HG02938 (cell line): ENCODE results near the gene SYNRG.

Experiments
- ATAC-seq: cut with Tn5 transposase; IDR thresholded peaks from one replicate; pipeline ENCODE4 v1.9.1; 2021; ENCODE audit warnings: mild to moderate bottlenecking, moderate library complexity; ENCODE audit not compliant: unreplicated experiment

Gene SYNRG

DNA sequence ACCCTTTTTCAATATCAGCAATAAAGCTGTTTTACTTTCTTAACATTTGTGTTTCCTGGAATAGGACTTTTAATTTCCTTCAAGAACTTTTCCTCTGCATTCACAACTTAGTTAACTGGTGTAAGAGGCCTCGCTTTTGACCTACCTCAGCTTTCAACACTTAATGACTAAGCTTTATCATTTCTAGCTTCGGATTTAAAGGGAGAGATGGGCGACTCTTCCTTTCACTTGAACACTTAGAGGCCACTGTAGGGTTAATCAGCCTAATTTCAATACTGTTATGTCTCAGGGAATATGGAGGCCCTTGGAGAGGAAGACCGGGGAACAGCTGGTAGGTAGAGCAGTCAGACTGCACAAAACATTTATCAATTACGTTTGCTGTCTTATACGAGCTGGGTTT is 4.7 kb downstream of the SYNRG start:
- no peak for ATAC-seq

DNA sequence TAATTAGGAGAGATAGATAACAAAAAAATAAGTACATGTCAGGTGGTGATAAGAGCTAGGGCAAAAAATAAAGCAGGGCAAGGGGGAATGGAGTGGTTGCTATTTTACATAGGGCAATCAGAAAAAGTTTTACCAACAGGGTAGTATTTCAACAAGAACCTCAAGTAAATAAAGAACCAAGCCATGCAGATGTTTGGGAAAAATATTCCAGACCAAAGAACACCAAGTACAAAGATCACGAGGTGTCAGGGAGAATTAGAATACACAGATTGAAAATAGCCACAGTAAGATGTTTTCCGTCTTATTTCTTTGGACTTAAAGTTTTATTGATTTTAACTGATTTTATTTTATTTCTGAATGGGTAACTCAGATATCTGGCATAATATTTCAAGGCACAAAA is 11.1 kb downstream of the SYNRG start:
- no peak for ATAC-seq

DNA sequence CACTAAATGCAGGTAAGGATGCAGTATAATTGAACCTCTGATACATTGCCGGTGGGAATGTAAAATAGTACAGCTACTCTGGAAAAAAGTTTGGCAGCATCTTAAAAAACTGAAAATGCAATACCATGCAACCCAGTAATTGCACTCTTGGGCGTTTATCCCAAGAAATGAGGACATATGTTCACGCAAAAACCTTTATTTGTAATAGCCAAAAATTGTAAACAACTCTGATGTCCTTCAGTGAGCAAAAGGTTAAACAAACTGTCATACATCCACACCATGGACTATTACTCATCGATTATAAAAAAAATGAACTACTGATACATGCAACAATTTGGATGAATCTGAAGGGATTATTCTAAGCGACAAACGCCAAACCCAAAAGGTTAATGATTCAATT is 16.9 kb downstream of the SYNRG start:
- ATAC-seq: no peak

DNA sequence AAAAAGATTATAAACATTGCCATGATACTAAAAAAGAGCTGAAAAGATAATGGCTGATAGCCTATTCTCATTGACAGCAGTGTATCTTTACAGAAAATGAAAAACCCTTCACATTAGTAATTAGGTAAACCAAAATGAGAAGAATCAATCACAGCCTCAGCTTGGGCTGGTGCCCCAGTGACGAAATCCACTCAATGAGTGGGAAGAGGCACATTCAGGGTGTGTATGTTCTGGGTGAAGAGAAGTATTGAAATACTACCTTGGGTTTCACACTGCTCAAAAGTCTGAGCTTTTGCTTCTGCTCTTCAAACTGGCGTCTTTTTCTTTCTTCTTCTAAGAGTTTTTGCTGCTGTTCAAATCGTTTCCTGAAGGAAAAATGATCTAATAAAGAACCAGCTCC is 24.2 kb downstream of the SYNRG start:
- no peak for ATAC-seq

DNA sequence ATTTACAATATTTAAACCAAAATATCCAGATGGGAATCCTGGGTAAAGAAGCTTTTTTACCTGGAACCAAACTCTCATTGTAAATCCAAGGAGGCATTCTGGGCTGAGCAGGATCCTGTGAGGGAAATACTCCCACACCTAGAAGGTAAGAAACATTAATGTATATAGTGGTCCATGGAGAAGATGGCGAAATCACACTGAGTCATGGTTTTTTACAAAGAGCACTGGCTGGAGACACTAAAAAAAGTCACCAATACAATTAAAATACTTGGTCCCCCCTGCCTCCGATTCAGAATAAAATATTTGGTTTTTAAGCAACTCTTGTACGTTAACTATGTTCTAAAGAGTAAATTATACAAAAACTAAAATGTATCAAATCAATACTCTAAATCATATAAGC is 32.9 kb downstream of the SYNRG start:
- no peak for ATAC-seq

DNA sequence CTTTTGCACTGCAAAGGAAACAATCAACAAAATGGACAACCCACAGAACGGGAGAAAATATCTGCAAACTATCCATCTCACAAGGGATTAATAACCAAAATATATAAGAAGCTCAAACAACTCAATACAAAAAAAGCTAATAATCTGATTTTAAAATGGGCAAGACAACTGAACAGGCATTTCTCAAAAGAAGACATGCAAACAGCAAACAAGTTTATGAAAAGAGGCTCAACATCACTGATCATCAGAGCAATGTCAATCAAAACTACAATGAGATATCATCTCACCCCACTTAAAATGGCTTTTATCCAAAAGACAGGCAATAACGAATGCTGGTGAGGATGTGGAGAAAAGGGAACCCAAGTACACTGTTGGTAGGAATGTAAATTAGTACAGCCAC is 34.8 kb downstream of the SYNRG start:
- ATAC-seq: no peak

DNA sequence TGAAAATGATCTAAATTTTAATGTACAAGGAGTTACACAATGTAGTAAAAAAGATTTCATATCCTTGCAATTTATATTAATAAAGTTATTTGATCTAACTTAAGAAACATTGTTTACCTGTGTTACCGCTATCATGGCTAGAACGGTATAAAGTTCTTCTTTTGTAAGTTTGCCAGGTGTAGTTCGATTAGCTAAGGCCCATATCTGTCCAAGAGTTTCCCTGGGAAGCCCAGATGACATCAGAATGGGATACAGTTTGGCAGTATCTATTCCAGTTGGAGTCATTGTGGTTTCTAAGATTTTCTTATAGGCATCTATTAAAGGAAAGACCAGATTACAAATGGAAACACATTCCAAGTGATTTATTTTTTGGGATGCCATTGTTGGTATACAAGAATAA is 37.5 kb downstream of the SYNRG start:
- ATAC-seq: no peak

DNA sequence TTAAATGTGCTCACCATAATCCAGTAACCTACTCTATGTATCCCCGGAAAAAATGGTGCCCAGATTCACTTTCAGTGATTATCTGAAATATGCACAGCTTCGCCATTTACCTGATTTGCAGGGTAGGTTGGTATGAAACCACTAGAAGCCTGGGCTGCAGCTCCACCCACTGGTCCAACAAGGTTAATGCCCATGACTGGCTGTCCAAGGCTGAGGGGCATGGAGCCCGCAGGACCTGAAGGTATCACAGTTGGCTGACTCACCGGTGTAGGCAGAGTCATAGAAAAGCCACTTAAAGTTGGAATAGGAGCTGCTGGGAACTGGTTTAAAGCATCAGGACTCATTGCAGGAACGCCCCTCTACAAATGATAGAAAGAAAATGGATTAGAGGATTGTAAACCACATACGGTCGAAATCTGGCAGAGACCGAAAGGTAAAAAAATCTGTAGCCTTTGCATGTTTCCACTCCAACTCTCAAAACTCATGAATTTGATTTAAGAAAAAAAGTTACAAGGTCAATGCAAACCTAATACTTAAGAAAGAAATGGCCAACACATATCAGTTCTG is 38.6 kb downstream of the SYNRG start:
- ATAC-seq: no peak

DNA sequence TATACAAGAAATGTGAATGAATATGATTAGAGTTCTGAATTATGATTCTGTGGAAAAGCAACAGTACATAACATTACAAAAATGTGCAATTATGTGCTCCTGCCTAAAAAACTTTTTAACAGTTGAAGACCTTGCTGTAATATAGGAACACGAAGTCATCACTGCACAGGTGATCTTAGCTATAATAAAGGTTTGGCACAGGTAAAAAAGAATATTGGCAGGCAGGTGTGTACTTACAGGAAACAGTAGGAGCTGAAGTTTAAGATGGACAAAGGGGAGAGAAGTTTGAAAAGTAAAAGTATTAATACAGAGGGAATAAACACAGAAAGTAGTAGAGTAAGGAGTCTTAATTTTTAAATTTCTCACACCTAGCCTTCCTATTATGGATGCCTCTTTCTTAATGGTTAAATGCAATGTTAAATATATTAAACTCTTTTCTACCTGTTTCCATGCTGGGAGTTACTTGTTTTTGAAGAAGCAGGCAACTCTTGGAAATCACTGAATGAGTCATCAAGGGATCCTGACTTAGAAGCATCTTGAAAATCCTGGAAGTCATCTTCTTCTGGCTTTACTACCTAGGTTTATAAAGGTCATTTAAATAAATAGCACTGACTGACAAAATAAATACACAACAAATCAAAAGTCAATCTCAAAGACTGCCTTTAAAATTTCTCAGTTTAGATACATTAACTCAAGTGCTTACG is 40.7 kb downstream of the SYNRG start:
- no peak for ATAC-seq

DNA sequence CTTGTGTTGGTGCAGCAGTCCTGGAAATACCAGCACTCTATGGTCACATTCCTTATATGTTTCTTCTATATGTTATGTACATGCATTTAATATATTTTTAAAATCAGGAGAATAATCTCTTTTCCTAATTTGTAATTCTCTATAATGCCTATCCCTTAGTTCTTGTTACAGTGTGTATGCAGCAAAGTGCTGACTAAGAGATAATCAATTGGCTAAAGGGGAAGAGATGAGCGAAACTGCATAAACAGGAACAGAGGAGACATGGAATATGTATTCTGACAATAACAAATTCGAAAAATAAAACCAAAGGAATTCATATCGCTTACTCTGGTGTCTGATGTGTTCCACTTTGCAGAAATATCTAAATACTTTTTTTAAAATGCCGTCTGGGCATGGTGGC is 41.7 kb downstream of the SYNRG start:
- ATAC-seq: no peak

DNA sequence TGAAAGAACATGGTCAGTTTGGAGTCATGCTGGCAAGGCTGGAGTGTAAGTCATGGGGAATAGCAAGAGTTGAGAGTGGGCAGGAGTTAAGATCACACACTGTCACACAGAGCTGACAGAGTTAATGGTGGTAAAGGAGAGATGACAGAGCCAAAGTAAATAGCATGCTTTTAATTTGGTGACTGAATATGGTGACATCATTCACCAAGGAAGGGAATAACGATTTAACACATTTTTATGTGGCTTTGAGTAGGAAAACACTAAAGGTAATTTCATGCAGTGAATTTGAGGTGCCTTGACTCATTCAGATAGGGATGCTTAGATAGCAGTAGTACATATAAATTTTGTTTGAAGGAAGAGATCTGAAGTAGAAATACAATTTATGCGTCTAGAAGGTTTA is 42.1 kb downstream of the SYNRG start:
- no peak for ATAC-seq

DNA sequence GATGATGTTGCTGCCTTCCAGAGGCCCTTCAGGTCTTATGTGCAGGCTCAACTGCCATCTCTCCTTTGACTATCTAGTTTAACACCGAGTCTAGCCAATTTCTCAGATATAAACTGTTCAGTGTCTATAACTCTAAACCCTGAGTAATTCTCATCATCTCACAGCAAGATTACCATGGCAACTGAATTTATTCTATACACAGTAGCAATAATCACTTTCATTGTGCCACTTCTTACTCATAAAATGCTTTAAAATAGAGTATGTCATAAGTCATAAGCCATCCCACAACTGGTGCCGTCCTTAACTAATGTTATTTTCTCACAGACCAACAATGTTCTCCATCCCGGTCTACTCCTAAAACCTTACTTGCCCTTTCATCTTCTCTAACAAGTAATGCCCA is 45.0 kb downstream of the SYNRG start:
- no peak for ATAC-seq

DNA sequence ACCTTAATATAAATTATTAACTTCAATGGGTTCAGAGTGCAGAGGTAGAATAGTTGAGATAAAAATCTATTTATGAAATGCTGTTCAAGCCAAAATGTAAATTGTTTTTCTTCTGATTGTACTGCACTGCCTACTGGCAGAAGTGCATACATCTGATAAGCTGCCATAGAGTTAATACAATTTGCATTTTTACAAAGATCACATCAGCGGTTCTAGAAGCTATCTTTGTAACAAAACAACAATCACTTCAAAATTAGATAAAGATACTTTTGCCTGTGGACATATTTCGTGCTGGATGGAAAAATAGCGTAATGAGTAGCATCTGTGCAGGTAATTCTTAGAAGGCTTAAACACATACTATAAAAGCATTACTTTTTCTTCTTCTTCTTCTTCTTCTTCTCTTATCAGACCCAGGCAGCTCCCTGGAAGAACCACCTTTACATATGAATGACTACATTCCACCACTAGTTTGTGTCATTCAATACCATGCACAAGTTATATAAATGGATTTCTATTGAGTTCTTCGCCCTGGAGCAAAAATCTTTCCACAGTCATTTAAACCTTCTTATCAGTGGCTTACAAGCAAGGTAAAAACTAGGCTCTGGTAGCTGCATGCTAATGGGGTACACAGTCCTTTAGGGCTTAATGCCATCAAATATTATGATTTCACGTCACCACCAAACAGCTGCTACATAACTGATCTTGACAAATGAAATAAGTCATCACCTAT is 47.0 kb downstream of the SYNRG start:
- no peak for ATAC-seq

DNA sequence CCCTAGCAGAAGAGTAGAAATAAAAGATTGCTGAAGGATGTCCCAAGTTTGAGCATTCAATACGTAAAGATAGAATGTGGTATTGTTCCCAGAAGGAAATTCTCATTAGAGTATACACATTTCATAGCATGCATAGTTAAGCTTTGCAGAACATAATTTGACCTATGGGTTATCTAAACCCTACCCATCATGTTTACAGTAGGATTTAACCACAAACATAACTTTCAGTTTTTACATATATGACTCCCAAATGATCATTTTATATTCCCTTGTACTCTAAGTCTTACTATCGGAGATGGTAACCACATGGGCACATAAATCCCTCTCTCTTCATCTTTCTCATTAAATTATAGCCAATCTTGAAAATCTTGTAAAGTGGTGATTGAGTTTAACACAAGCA is 50.9 kb downstream of the SYNRG start:
- no peak for ATAC-seq

DNA sequence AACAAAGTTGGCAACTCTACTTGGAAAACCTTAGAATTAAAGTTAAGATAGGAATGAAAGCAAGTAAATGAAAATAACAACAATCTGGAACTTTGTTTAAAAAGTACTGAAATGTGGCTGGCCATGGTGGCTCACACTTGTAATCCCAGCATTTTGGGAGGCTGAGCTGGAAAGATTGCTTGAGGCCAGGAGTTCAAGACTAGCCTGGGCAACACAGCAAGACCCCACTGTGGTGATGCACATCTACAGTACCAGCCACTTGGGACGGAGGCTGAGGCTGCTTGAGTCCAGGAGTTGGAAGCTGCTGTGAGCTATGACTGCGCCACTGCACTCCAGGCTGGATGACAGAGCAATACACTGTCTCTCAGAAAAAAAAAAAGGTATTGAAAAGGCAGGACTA is 51.7 kb downstream of the SYNRG start:
- ATAC-seq: no peak

DNA sequence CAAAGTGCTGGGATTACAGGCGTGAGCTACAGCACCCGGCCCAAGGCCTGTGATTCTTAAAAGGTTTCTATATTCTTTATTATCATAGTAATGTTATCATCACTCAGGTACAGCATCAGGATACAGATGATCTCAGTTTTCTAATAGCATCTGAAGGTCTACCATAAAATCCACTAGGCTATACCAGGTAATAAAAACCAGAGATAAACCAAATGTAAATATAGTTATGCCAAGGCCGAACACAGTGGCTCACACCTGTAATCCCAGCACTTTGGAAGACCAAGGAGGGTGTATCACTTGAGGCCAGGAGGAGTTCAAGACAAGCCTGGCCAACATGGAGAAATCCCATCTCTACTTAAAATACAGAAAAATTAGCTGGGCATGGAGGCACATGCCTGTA is 53.8 kb downstream of the SYNRG start:
- ATAC-seq: no peak

DNA sequence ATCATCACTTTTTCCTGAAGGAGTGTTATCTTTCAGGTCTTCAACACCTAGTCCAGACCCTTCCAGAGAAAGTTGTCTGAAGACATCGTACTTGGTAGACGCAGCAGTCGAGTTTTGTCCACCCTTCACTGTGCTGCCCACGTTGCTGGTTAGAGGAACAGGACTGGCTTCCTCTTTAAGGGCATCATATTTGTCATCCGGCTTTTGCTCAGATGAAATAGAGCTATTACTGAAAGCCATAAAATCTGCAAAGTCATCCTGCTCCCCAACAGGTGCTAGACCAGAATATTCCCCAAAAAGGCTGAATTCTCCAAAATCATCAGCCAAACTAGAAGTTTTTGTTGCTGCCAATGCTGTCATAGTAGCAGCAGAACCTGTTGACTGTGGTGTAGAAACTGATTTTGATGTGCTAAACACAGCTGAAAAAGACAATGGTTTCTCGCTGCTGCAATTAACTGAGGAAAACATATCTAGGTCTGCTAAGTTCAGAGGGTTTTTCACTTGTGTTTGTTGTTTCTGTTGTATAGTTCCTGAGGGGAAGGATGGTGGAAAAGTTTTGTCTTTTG is 55.7 kb downstream of the SYNRG start:
- ATAC-seq: no peak

DNA sequence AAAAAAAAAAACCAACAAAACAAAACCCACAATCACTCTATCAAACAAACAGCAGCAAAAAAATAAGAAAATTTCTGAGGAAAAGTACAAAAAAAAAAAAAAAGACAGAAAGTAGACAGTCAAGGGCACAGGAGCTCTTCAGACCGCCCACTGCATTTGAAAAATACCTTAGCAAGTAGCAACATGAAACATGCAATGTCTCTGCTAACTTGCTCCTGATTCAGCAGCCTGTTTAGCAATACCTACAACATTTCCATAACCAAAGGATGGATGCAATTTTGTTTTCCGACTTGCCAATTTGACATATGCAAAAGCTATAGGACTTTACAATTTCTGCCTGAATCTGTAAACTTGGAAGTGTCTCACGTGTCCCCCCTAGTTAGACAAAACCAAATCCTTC is 57.4 kb downstream of the SYNRG start:
- ATAC-seq: no peak

DNA sequence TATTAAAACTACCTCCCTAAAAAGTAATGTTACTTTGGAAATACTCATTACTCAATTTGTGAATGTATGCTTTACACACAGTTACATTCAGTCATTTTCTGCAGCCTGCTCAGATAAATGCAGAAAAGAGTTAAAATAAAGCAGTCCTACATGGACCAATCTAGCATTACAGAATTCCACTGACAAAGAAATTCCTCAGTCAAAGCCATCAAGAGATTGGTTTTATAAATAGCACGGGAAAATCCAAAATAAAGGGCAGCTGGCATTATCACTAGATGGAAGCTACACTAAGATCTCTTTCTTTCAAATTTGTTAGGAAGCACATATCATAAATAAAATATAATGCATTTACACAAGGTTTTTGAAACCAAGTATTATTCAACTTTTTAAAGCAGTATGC is 61.2 kb downstream of the SYNRG start:
- ATAC-seq: no peak

DNA sequence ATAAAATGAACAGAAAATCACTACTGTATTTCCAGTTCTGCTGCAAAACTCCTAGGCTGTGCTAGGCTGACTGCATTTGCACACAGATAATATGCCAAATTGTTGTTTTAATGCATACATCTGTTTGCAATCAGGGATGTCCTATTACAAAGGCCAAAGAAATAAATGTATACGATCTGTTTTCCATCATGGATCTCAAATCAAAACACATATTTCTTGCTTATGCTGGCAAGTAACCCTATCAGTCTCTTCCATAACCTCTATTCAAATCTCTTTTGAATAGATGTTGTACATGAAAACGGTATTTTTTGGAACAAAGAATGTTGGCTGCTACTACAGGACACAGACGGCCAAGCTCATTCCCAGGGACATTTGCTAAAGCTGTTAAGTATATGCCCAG is 62.9 kb downstream of the SYNRG start:
- no peak for ATAC-seq

DNA sequence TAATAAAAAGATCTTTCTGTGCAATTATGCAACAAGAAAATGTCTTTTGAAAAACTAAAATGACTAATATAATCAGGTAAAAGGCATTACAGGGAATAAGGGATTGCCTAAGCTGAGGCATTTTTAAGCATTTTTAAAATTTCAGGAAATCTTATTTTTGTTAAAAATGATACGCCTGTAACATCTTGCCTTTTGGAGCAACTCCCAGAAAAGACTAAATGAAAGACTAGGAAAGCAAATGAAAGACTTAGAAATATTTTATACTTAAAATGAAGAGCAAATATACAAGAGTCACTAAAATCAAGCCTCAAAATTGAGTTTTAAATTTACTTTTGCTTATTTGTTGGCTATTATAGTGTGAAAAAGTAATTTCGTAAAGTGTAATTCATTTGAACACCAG is 63.7 kb downstream of the SYNRG start:
- ATAC-seq: no peak

DNA sequence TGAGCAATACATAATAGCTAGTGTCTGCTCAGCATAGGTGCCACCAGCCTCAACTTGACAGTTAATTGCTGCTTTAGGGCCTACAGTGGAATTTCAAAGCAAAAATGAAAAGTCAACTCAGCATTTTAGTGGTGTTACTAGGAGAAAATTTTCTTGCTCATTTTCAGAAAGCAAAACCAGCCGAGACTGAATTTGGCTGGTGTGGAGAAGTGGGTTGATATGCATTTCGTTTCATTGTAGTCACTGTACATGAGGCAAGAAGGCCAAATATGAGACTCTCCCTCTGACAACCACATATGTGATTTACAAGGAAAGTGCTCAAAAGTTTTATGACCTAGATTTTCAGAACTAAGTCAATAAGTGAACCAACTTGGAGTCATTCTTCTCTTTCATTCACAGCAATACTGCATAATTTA is 65.6 kb downstream of the SYNRG start:
- ATAC-seq: no peak
